ENCODE data around the gene HARS1. TPM values are rescaled to one million over a fixed set of nuclear protein-coding genes. Genes with fewer than 3 reads are reported as not detected.

Gene HARS1
- total and polyA plus RNA-seq, 2 of the 13 experiments (the other 11 are each of a cell fraction or from before 2014, with no cell fraction given), result 36.9 to 66.2 TPM

DNA sequence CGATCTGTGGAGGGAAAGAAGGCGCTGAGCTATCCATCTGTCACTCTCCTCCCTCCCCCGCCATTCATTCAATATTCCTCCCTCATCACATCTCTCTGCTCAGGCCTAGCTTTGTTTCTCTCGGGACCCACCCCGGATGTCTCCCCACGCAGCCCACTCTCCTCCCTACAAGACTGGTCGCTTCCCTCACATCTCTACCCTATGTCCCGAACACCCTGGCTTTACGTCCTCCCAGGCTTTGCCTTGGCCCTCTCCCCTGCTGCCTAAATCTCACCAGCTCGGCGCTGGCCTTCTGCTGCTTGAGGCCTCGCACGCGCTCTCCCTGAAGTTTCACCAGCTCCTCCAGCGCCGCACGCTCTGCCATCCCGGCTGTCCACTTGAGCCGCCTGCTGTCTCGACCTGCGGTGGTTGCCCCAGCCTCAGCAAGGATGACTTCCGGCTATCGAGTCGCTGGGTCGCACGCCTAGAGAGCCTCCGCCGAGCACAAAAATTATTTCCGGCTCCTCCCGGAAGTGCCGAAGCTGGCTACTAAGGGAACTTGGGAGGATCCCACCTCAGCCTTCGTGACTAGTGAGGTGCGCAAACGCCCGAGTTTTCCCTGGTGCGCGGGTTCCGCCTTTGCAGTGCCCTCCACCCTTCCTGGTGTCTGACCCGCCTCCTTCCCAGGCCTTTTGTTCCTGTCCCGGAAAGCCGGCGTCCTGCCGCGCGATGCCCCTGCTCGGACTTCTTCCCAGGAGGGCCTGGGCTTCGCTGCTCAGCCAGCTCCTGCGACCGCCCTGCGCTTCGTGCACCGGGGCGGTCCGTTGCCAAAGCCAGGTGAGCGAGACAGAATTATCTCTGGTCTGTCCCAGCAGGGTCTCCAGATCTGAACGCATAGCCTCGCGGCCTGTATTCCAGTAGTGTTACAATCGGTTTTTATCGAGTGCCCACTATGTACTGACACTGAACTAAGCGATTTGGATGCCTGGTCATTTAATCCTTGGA is at the start of gene HARS1, which contains the start of gene HARS2 (continued):
- TF ChIP-seq SALL2 (CRISPR knock-in tag; IDR thresholded peaks at IDR 0.05) (peak; percentile 69; the same call in 1 of the 2 replicates), SRF (IDR thresholded peaks at IDR 0.05; ENCODE audit: low read depth, low read length) (peak; percentile 56; the same call in 1 of the 2 replicates), SP1 (IDR thresholded peaks at IDR 0.05) (no peak), SP1 (CRISPR knock-in tag; IDR thresholded peaks at IDR 0.05) (peak; percentile 39; the same call in 1 of the 2 replicates), SCMH1 (CRISPR knock-in tag; IDR thresholded peaks at IDR 0.05; ENCODE audit: borderline replicate concordance) (no peak), ZNF781 (CRISPR knock-in tag; IDR thresholded peaks at IDR 0.05; ENCODE audit: borderline replicate concordance, not compliant biosample characterization) (peak; percentile 42), DNMT1 (CRISPR knock-in tag; IDR thresholded peaks at IDR 0.05) (no peak; the same call in 1 of the 2 replicates), ZBTB8A (CRISPR knock-in tag; IDR thresholded peaks at IDR 0.05; ENCODE audit: borderline replicate concordance, low read depth) (no peak), NFIB (CRISPR knock-in tag; IDR thresholded peaks at IDR 0.05; ENCODE audit: borderline replicate concordance) (no peak), MATR3 (CRISPR knock-in tag; IDR thresholded peaks at IDR 0.05) (no peak), GATAD1 (CRISPR knock-in tag; IDR thresholded peaks at IDR 0.05) (peak; percentile 94), DNMT3B (CRISPR knock-in tag; conservative IDR thresholded peaks at IDR 0.05) (no peak), ZBTB42 (CRISPR knock-in tag; IDR thresholded peaks at IDR 0.05) (0 out of 2 replicates have a peak, but pooled peaks have one; percentile 30), ZNF747 (CRISPR knock-in tag; IDR thresholded peaks at IDR 0.05; ENCODE audit: borderline replicate concordance) (no peak; the same call in 1 of the 2 replicates), ARNT2 (CRISPR knock-in tag; IDR thresholded peaks at IDR 0.05; ENCODE audit: low read depth) (peak; percentile 62), ZBTB7B (CRISPR knock-in tag; IDR thresholded peaks at IDR 0.05) (peak; percentile 58; the same call in 1 of the 2 replicates), GTF3A (CRISPR knock-in tag; conservative IDR thresholded peaks at IDR 0.05) (no peak), TBX3 (IDR thresholded peaks at IDR 0.05; ENCODE audit: borderline replicate concordance) (no peak), ZC3H13 (CRISPR knock-in tag; IDR thresholded peaks at IDR 0.05) (peak; percentile 90), ATF1 (CRISPR knock-in tag; IDR thresholded peaks at IDR 0.05) (no peak), ZNF232 (CRISPR knock-in tag; IDR thresholded peaks at IDR 0.05; ENCODE audit: borderline replicate concordance) (peak; percentile 69; the same call in 1 of the 2 replicates)
- TF ChIP-seq, protein P1, sequence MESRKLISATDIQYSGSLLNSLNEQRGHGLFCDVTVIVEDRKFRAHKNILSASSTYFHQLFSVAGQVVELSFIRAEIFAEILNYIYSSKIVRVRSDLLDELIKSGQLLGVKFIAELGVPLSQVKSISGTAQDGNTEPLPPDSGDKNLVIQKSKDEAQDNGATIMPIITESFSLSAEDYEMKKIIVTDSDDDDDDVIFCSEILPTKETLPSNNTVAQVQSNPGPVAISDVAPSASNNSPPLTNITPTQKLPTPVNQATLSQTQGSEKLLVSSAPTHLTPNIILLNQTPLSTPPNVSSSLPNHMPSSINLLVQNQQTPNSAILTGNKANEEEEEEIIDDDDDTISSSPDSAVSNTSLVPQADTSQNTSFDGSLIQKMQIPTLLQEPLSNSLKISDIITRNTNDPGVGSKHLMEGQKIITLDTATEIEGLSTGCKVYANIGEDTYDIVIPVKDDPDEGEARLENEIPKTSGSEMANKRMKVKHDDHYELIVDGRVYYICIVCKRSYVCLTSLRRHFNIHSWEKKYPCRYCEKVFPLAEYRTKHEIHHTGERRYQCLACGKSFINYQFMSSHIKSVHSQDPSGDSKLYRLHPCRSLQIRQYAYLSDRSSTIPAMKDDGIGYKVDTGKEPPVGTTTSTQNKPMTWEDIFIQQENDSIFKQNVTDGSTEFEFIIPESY (CRISPR knock-in tag; IDR thresholded peaks at IDR 0.05), result no peak
- TF ChIP-seq, protein P2, sequence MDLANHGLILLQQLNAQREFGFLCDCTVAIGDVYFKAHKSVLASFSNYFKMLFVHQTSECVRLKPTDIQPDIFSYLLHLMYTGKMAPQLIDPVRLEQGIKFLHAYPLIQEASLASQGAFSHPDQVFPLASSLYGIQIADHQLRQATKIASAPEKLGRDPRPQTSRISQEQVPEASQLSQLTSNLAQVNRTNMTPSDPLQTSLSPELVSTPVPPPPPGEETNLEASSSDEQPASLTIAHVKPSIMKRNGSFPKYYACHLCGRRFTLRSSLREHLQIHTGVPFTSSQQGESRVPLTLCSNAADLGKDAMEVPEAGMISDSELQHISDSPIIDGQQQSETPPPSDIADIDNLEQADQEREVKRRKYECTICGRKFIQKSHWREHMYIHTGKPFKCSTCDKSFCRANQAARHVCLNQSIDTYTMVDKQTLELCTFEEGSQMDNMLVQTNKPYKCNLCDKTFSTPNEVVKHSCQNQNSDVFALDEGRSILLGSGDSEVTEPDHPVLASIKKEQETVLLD (CRISPR knock-in tag; IDR thresholded peaks at IDR 0.05; ENCODE audit: low read depth), result peak; percentile 78
- TF ChIP-seq, protein P3, sequence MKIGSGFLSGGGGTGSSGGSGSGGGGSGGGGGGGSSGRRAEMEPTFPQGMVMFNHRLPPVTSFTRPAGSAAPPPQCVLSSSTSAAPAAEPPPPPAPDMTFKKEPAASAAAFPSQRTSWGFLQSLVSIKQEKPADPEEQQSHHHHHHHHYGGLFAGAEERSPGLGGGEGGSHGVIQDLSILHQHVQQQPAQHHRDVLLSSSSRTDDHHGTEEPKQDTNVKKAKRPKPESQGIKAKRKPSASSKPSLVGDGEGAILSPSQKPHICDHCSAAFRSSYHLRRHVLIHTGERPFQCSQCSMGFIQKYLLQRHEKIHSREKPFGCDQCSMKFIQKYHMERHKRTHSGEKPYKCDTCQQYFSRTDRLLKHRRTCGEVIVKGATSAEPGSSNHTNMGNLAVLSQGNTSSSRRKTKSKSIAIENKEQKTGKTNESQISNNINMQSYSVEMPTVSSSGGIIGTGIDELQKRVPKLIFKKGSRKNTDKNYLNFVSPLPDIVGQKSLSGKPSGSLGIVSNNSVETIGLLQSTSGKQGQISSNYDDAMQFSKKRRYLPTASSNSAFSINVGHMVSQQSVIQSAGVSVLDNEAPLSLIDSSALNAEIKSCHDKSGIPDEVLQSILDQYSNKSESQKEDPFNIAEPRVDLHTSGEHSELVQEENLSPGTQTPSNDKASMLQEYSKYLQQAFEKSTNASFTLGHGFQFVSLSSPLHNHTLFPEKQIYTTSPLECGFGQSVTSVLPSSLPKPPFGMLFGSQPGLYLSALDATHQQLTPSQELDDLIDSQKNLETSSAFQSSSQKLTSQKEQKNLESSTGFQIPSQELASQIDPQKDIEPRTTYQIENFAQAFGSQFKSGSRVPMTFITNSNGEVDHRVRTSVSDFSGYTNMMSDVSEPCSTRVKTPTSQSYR (CRISPR knock-in tag; IDR thresholded peaks at IDR 0.05; ENCODE audit: borderline replicate concordance), result no peak; the same call in 1 of the 2 replicates
